Activated naive CD8-positive, alpha-beta T cell treated with anti-CD3 and anti-CD28 coated beads, Interleukin-2, amount 10 ng/mL, durations not matched to agents 7 days and 5 days (primary cell): Measurements from ENCODE around the gene IMPA2. TPM values are rescaled to one million over a fixed set of nuclear protein-coding genes. Genes with fewer than 3 reads are reported as not detected.
"Not testable (repeated sequence)": the region's sequence is repeated elsewhere in the genome, so short reads cannot be mapped to it uniquely, and the experiment has no call there.

Source experiments
- ATAC-seq: fragments of 150-1000 bp; cut with Tn5 transposase; one replicate; pipeline ENCODE4 v1.10.0; 2021; ENCODE audit warnings: low read depth, moderate library complexity
- POLR2A ChIA-PET: fragments of 350-600 bp; sonication (Branson Sonifier 250); formaldehyde crosslinking; loops from one replicate; lab custom pipeline; 2021; ENCODE audit warnings: antibody characterized with exemption; lab: Charles Lee
- DNase-seq: peaks from one replicate; pipeline ENCODE4 v3.0.0; 2021
- H3K27ac Mint-ChIP-seq: one replicate; pipeline ENCODE4 v1.8.0; 2022; ENCODE audit warnings: mild to moderate bottlenecking, mixed read lengths
- H3K27me3 Mint-ChIP-seq: one replicate; pipeline ENCODE4 v1.8.0; 2022; ENCODE audit warnings: mild to moderate bottlenecking, moderate library complexity, mixed read lengths
- H3K36me3 Mint-ChIP-seq: one replicate; pipeline ENCODE4 v1.8.0; 2021; ENCODE audit warnings: mild to moderate bottlenecking, mixed read lengths
- H3K4me1 Mint-ChIP-seq: one replicate; pipeline ENCODE4 v1.8.0; 2021; ENCODE audit warnings: mixed read lengths
- H3K4me3 Mint-ChIP-seq: one replicate; pipeline ENCODE4 v1.8.0; 2022; ENCODE audit warnings: mild to moderate bottlenecking, moderate library complexity, mixed read lengths
- H3K9me3 Mint-ChIP-seq: one replicate; pipeline ENCODE4 v1.8.0; 2021; ENCODE audit warnings: mixed read lengths
- total RNA-seq, 2 experiments: library from RNA; stranded (reverse); gene quantifications; one replicate each; pipeline ENCODE4 v1.2.3, GENCODE V29; 2021

Gene IMPA2
- 10 to 100 TPM; 12.5 to 15.4 TPM for total RNA-seq

DNA sequence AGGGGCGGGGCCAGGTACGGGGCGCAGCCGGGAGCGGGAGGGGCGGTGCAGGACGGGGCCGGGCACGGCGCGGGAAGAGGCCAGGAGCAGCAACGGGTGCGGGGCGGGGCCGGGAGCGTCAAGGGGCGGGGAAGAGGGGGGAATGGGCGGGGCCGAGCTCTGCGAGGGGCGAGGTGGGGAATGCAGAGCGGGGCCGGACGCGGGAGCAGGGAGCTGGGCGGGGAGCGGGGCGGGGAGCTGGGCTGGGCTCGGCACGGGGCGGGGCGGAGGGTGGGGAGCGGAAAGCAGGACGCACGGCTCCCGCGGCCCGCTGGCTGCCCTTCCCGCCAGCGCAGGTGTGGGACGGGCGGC, at the start of gene IMPA2:
IMPA2 (plus strand) TSS at position 316 of the 351 bp plus-strand sequence. CDS start 163 bp downstream, outside the sequence.
- ATAC-seq = no peak
- Mint-ChIP-seq H3K9me3 (no peaks in the 10 kb centered on the region), H3K27ac (peak within 1 kb of the TSS; percentile 63), H3K27me3 (peaks cover 6% of the 10 kb centered on the region), H3K4me1 (peaks cover 16% of the 10 kb centered on the region), H3K36me3 (no peaks in the 10 kb centered on the region), H3K4me3 (peak within 1 kb of the TSS; percentile 87)
- POLR2A ChIA-PET = interaction anchor here (0.5 to 1.8 kb wide), 4 partner anchors 14 to 665 kb away, joined by 3 to 10 read pairs (median 5); no protein-coding TSS in a partner anchor
- DNase-seq = no peak

DNA sequence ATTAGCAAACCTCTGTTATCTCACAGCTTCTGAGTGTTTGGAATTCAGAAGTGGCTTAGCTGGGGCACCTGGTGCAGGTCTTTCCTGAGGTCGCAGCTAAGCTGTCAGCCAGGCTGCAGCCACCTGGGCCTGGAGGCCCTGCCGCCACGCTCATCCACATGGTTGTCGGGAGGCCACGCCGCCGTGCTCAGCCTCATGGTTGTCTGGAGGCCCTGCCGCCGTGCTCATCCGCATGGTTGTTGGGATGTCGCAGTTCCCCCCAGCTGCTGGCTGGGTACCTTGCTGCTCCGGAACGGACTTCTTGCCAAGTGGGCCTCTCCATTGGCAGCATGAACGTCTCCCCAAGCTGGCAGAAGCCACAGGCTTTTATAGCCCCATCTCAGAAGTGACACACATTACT, 48.9 kb upstream of the IMPA2 start:
- ATAC-seq (no peak), DNase-seq (no peak)
- Mint-ChIP-seq H3K27me3 (peaks cover 3% of the 10 kb centered on the region), H3K4me1 (no peaks in the 10 kb centered on the region), H3K36me3 (no peaks in the 10 kb centered on the region), H3K4me3 (no peak overlapping the region), H3K27ac (no peak overlapping the region), H3K9me3 (no peaks in the 10 kb centered on the region)
- POLR2A ChIA-PET = no interaction called here

DNA sequence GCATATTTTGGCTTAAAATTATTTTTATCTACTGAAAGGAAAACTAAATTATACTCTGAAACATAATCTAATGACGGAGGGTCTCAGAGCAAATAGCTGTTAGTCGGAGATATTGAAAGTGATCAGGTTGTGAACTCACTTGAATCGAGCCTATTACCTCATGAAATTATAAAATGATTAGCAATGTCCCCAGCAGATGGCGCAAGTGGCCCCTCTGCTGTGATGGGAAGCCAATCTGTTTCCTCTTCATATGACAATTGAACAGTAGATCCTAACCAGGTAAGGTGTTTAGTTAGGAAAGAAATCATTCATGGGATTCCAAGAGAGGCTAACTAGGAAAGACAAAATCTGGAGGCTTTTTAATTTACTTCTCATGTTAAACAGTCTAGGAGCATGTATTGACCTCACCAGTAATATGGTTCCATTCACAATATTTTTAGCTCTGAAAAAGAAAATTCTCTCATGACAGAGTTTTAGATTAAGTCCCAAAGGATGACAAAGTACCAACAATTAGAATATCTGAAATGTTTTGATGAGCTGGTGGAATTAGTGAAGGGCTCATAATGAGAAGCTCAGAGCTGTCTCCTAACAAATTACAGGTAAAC, 43.3 kb upstream of the IMPA2 start:
- peak; percentile 75 for DNase-seq
- Mint-ChIP-seq H3K4me1 (peaks cover 1% of the 10 kb centered on the region), H3K4me3 (no peak overlapping the region), H3K27ac (no peak overlapping the region), H3K36me3 (no peaks in the 10 kb centered on the region), H3K27me3 (peaks cover 3% of the 10 kb centered on the region), H3K9me3 (no peaks in the 10 kb centered on the region)
- peak; percentile 60 for ATAC-seq
- POLR2A ChIA-PET = interaction anchor here (1.1 to 1.9 kb wide), 2 partner anchors 42 to 58 kb away, joined by 3 to 5 read pairs; no protein-coding TSS in a partner anchor

DNA sequence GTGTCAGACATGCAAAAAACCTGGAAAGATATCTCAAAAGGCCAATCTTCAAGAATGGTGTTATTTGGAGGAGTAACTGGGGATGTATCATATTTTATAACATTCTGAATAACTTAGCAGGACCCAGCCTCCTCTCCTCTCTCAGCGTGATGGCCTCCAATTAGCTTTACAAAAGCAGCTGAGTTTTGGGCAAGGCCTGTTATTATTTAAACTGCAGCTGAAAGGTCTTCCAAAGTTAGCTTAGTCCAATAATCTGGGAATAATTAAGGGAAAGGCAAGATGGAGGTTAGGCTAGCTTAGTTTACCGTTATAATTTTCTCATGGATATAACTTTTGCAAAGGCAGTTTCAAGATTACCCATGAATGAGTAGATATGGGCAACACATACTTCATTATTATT, 40.4 kb upstream of the IMPA2 start:
- peaks cover 4% of the 10 kb centered on the region for H3K4me1 Mint-ChIP-seq
- ATAC-seq (no peak), DNase-seq (no peak)
- H3K27ac Mint-ChIP-seq = no peak overlapping the region
- no peaks in the 10 kb centered on the region for H3K36me3 Mint-ChIP-seq
- peaks cover 3% of the 10 kb centered on the region for H3K27me3 Mint-ChIP-seq
- H3K4me3 Mint-ChIP-seq = no peak overlapping the region
- POLR2A ChIA-PET = no interaction called here
- H3K9me3 Mint-ChIP-seq = no peaks in the 10 kb centered on the region

DNA sequence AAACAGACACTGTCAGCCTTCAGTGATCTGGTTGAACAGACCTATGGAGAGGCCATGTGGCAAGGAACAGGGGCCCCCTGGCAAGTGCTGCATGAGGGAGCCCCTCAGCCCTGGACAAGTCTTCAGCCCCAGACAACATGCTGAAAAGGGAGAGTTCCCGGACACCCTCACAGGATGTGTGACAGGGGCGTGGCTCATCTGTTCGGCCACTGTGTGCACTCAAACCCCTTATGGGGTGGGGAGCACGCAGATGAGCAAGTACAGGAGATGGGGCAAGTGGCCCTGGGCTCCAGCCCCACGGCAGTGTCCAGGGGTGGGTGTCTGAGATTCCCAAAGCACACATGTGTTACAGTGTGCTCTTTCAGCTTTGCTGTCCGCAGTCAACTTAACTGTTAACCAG, 37.8 kb upstream of the IMPA2 start:
- Mint-ChIP-seq H3K9me3 (no peaks in the 10 kb centered on the region), H3K27me3 (peaks cover 3% of the 10 kb centered on the region), H3K4me3 (no peak overlapping the region), H3K27ac (no peak overlapping the region), H3K4me1 (peaks cover 6% of the 10 kb centered on the region), H3K36me3 (no peaks in the 10 kb centered on the region)
- ATAC-seq = no peak
- DNase-seq = no peak
- POLR2A ChIA-PET = no interaction called here

DNA sequence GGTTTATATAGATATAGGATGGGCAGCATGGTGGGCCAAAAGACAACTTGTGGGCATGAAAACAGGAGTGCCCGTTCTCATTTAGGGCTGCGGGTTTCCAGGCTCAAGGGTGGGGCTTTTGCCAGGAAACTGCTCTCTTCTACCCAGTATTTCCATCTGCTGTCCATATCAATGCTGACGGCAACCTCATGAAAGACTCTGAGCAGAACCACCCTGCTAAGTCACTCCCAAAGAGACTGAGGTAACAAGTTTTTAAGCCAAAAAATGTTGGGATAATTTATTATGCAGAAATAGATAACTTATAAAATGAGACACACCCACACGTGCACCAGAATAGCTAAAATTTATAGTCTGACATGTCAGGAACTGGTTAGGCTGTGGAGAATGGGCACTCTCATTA, 37.1 kb upstream of the IMPA2 start:
- Mint-ChIP-seq H3K27me3 (peaks cover 3% of the 10 kb centered on the region), H3K4me1 (peaks cover 6% of the 10 kb centered on the region), H3K36me3 (no peaks in the 10 kb centered on the region), H3K4me3 (no peak overlapping the region), H3K9me3 (no peaks in the 10 kb centered on the region), H3K27ac (no peak overlapping the region)
- ATAC-seq = no peak
- DNase-seq = no peak
- POLR2A ChIA-PET = no interaction called here

DNA sequence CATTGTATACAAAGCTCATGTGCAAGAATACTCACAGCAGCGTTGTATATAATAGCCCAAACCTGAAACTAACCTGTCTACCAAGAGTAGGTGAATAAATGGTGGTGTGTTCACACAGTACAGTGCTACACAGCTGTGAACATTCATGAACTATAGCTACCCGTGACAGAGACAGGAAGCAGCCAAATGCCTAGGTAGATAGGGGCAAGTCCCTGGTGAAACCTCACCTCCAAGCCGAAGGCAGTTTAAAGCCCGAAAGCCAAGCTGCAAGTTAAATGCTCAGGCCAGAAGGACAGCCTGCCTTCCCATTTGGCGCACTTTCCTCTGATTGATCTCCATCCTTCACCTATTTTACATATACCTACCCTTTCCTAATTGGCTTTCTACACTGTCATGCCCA, 36.5 kb upstream of the IMPA2 start:
- Mint-ChIP-seq H3K4me3 (no peak overlapping the region), H3K27me3 (peaks cover 3% of the 10 kb centered on the region), H3K36me3 (no peaks in the 10 kb centered on the region), H3K4me1 (peaks cover 6% of the 10 kb centered on the region), H3K27ac (no peak overlapping the region), H3K9me3 (no peaks in the 10 kb centered on the region)
- ATAC-seq (no peak), DNase-seq (no peak)
- POLR2A ChIA-PET = no interaction called here

DNA sequence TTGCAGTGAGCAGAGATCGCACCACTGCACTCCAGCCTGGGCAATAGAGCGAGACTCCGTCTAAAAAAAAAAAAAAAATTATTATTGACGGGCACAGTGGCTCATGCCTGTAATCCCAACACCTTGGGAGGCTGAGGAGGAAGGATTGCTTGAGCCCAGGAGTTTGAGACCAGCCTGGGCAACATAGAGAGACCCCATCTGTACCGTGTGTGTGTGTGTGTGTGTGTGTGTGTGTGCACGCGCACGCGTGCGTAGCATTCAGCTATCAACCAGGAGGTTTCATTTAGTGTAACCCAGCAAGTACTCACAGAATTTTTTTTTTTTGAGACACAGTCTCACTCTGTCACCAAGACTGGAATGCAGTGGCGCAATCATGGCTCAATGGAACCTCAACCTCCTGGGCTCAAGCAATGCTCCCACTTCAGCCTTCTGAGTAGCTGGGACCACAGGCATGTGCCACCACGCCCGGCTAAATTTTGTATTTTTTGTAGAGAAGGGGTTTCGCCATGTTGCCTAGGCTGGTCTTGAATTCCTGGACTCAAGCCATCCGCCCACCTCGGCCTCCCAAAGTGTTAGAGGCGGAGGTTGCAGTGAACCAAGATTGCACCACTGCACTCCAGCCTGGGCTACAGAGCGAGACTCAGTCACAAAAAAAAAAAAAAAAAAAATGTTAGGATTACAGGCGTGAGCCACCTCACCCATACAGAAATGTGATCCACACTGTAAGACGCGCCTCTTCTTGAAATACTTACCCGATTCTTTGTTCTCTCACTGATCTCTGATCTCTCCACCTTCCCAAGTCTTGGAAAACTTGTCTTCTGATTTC, 35.3 kb upstream of the IMPA2 start:
- ATAC-seq, H3K27ac Mint-ChIP-seq, H3K9me3 Mint-ChIP-seq, H3K4me1 Mint-ChIP-seq, H3K36me3 Mint-ChIP-seq, H3K27me3 Mint-ChIP-seq, DNase-seq: not testable (repeated sequence)
- POLR2A ChIA-PET = interaction anchor here (0.8 to 2.6 kb wide), 3 partner anchors 16 to 35 kb away, joined by 3 to 10 read pairs (median 3); partner anchors contain the start of gene IMPA2
- peak overlapping the region; percentile 29 for H3K4me3 Mint-ChIP-seq

DNA sequence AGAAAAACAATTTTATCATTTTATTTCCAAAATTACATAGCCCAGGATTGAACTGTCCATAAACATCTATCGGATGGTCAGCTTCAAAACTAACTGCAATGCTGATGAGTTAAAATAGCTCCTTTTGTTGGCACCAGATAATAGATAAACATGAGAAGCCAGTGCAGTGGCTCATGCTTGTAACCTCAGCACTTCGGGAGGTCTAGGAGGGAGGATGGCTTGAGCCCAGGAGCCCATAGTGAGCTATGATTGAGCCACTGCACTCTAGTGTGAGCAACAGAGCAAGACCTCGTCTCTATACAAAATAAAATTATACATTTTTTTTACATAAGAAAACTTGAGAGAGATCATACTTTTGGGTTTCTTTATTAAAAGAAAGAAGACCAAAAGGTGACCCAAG, 34.6 kb upstream of the IMPA2 start:
- Mint-ChIP-seq H3K36me3 (no peaks in the 10 kb centered on the region), H3K9me3 (no peaks in the 10 kb centered on the region), H3K27me3 (peaks cover 3% of the 10 kb centered on the region), H3K4me1 (peaks cover 6% of the 10 kb centered on the region), H3K4me3 (peak overlapping the region; percentile 29), H3K27ac (no peak overlapping the region)
- POLR2A ChIA-PET = interaction anchor here (1.1 to 2.6 kb wide), 2 partner anchors 16 to 34 kb away, joined by 3 to 10 read pairs; partner anchors contain the start of gene IMPA2
- no peak for DNase-seq
- no peak for ATAC-seq

DNA sequence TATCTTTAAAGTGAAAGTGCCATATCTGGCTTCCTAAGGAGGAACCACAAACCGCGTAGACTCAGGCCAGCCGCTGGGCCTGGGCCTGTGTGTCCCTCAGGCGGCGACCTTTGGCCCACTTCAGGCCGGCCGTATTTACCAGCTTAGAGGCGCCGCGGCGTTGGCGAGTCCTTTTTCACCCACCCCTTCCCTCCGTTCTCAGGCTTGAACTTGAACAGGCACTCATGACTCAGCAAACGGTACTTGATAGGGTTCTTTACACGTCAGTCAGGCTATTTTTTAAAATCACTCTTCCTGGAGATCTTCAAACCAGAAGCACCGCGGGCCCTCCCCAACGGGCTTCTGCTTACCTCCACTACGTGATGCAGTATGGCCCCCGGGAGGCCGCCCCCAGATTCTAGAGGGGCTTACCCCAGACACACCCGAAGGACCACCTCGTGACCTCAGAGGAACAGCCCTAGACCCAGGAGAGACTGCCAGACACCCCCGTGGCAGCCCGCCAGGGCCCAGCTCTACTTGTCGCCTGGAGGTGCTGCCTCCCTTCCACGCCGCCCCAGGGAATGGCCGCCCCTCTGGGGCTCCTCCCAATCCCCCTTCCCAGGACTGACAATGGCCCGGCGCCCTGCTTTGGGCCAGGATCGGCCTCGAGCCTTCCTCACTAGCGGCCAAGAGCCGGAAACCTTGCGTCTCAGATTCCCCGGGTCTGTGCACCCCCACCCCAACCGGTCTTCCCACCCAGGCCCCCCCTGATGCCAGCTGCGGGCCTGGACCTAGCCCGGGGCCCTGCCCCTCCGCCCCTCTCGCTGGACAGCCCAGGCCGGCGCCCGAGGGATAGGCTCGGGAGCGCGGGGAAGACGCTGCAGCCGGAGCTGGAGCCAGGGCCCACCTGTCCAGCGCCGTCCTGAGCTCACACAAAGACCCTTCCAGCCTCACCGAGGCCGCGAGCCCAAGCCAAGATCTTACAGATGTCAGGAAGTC, 33.8 kb upstream of the IMPA2 start:
- Mint-ChIP-seq H3K4me1 (peaks cover 6% of the 10 kb centered on the region), H3K4me3 (peak overlapping the region; percentile 78), H3K9me3 (no peaks in the 10 kb centered on the region), H3K36me3 (no peaks in the 10 kb centered on the region), H3K27ac (peak overlapping the region; percentile 56), H3K27me3 (peaks cover 3% of the 10 kb centered on the region)
- peak; percentile 58 for DNase-seq
- ATAC-seq = peak; percentile 82
- POLR2A ChIA-PET = interaction anchor here (2.6 kb wide), 1 partner anchor 33 kb away, joined by 10 read pairs; the partner anchor contains the start of gene IMPA2

DNA sequence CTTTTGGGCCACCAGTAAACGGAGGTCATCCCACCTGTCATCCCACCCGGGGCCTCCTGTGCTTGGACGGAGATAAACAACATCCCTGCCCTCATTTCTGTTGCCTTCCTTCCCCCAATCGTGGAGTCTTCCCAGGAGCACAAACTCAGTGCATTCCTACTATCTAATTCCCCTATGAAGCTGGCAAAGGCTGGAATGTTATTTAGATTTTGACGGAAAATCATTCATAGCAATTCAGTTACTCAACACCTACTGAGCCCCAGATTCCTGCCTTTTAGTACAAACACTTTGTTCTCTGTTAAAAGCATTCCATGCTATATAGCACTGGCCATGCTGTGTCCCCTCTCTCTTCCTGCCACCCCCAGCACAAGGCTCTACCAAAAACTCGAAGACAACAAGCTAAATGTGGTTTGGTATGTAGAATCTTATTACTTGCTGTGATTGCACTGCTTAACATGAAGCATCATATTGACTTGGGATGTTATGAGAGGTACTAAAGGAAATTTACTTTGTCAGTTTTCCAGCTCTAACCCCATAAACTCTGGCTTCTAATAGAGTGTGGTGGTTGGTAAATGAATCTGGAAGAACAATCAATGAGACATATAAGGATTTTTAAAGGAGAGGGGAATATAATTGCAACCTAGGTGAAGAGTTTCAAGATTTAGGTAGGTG, 32.3 kb upstream of the IMPA2 start:
- H3K4me3 Mint-ChIP-seq = no peak overlapping the region
- no peaks in the 10 kb centered on the region for H3K9me3 Mint-ChIP-seq
- peaks cover 3% of the 10 kb centered on the region for H3K4me1 Mint-ChIP-seq
- POLR2A ChIA-PET = interaction anchor here (2.6 kb wide), 1 partner anchor 32 kb away, joined by 10 read pairs; the partner anchor contains the start of gene IMPA2
- no peaks in the 10 kb centered on the region for H3K36me3 Mint-ChIP-seq
- DNase-seq (no peak), ATAC-seq (no peak)
- no peak overlapping the region for H3K27ac Mint-ChIP-seq
- peaks cover 2% of the 10 kb centered on the region for H3K27me3 Mint-ChIP-seq

DNA sequence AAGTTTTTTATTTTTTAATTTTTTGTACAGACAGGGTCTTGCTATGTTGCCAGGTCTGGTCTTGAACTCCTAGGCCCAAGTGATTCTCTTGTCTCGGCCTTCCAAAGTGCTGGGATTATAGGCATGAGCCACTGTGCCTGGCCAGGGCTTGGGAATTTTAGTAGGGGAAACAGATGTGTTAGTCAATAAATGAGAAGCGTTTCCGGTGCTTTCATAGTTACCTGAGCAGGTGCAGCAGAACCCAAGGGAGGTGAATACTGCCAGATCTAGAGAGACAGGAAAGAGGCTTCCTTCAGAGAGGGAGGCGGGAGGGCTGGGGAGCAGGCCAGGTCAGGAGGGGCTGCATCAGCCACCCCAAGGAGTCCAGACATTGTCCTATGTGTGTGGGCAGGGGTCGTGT, 30.5 kb upstream of the IMPA2 start:
- H3K9me3 Mint-ChIP-seq = no peaks in the 10 kb centered on the region
- DNase-seq (no peak), ATAC-seq (no peak)
- no peak overlapping the region for H3K4me3 Mint-ChIP-seq
- peaks cover 2% of the 10 kb centered on the region for H3K27me3 Mint-ChIP-seq
- POLR2A ChIA-PET = no interaction called here
- peaks cover 7% of the 10 kb centered on the region for H3K4me1 Mint-ChIP-seq
- no peaks in the 10 kb centered on the region for H3K36me3 Mint-ChIP-seq
- H3K27ac Mint-ChIP-seq = no peak overlapping the region
